ENCODE results near the gene SLC26A6.

The SLC26A6 gene, protein sequence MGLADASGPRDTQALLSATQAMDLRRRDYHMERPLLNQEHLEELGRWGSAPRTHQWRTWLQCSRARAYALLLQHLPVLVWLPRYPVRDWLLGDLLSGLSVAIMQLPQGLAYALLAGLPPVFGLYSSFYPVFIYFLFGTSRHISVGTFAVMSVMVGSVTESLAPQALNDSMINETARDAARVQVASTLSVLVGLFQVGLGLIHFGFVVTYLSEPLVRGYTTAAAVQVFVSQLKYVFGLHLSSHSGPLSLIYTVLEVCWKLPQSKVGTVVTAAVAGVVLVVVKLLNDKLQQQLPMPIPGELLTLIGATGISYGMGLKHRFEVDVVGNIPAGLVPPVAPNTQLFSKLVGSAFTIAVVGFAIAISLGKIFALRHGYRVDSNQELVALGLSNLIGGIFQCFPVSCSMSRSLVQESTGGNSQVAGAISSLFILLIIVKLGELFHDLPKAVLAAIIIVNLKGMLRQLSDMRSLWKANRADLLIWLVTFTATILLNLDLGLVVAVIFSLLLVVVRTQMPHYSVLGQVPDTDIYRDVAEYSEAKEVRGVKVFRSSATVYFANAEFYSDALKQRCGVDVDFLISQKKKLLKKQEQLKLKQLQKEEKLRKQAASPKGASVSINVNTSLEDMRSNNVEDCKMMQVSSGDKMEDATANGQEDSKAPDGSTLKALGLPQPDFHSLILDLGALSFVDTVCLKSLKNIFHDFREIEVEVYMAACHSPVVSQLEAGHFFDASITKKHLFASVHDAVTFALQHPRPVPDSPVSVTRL

DNA sequence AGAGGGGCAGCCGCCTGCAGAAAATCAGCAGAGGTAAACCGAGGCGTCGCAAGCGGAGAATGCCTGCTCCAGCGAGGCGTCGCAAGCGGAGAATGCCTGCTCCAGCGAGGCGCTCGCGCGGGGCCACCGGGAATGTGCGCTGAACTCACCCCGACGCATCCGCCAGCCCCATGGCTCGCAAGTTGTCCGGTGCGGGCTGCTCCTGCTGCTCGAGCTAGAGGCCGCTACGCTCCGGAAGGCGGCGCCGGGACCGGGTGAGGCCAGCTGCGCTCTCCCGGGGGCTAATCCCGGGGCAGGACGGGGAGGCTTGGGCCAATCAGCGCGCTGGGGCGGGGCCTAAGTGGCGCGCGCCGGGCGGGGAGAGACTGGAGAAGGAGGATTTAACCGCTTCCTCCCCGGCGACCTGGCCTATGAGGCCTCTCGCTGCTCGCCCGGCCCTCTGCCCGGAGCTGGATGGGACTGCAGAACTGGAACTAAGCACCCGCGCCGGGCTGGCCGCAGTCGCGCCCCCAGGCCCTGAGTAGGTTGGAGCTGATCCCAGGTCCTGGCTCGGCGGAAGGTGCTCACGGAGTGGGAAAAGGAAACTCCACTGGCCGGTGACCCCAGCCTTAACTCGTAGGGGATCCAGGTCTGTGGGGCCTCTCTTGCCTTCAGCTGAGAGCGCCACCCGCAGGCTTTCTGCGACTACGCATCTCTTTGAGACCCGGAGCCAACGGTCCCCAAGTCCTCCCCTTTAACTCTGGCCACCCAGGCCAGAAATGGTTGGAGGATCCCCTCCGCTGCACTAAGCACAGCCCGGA, at the start of gene SLC26A6:
Gene SLC26A6, minus strand, starts transcription at position 240 of the 800 bp plus-strand sequence. Its CDS starts 68 bp downstream, at position 172.
- peak within 1 kb of the TSS; percentile 82 for H3K4me3 ChIP-seq (ENCODE audit: control insufficient read depth, low read depth, low read length)
- DNase-seq (ENCODE audit: low read depth), result peak; percentile 92
- TF ChIP-seq, protein P1, sequence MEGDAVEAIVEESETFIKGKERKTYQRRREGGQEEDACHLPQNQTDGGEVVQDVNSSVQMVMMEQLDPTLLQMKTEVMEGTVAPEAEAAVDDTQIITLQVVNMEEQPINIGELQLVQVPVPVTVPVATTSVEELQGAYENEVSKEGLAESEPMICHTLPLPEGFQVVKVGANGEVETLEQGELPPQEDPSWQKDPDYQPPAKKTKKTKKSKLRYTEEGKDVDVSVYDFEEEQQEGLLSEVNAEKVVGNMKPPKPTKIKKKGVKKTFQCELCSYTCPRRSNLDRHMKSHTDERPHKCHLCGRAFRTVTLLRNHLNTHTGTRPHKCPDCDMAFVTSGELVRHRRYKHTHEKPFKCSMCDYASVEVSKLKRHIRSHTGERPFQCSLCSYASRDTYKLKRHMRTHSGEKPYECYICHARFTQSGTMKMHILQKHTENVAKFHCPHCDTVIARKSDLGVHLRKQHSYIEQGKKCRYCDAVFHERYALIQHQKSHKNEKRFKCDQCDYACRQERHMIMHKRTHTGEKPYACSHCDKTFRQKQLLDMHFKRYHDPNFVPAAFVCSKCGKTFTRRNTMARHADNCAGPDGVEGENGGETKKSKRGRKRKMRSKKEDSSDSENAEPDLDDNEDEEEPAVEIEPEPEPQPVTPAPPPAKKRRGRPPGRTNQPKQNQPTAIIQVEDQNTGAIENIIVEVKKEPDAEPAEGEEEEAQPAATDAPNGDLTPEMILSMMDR (conservative IDR thresholded peaks at IDR 0.05; ENCODE audit: control insufficient read depth, insufficient read depth, low read depth, low read length), result peak; percentile 66

DNA sequence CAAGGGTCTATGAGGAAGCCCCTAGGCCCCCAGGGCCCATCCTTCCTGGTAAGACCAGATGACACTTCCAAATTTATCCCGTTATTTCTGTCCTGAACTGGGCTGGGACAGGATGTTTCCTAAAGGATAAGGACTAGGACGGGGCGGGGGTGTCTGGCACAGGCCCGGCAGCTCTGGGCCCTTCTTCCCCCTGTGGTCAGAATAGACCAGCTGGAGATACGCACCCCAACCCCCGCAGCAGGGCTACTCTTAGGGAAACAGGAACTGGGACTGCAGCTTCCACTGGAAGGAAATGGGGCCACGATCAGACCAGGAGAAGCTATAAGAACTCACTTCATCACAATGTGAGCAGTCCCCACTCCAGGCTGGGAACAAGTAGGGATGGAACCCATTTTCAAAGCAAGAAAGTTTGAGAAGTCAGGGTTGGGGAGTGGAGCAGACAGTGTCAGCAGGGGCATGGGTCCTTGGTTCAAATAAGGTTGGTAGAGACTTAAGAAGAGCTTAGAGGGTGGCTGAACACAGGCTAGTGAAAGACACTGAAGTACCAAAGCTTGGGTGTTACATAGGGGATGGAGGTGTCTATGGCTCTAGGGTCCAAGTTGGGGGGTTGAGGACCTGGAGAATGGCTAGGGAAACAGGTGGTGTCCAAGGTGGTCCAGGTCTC, 49.4 kb upstream of the SLC26A6 start:
- peak overlapping the region; percentile 77 for H3K4me3 ChIP-seq (ENCODE audit: control insufficient read depth, low read depth, low read length)
- DNase-seq (ENCODE audit: low read depth), result peak; percentile 39
- TF ChIP-seq, protein P1 (conservative IDR thresholded peaks at IDR 0.05; ENCODE audit: control insufficient read depth, insufficient read depth, low read depth, low read length), result no peak

DNA sequence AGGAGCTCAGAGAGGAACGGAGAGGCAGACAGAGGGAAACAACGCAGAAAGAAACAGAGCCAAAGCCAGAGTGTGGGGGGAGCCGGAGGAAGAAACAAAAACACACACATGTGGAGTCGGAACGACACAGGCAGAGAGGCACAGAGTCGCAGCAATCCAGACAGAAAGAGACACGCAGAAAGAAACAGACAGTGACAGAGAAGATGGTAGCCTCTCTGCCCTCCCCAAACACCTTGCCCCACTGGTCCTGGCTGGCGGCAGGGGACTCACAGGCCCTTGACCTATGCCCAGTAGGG, 48.7 kb upstream of the SLC26A6 start:
- peak overlapping the region; percentile 77 for H3K4me3 ChIP-seq (ENCODE audit: control insufficient read depth, low read depth, low read length)
- TF ChIP-seq, protein P1 (conservative IDR thresholded peaks at IDR 0.05; ENCODE audit: control insufficient read depth, insufficient read depth, low read depth, low read length), result no peak
- DNase-seq (ENCODE audit: low read depth), result no peak

DNA sequence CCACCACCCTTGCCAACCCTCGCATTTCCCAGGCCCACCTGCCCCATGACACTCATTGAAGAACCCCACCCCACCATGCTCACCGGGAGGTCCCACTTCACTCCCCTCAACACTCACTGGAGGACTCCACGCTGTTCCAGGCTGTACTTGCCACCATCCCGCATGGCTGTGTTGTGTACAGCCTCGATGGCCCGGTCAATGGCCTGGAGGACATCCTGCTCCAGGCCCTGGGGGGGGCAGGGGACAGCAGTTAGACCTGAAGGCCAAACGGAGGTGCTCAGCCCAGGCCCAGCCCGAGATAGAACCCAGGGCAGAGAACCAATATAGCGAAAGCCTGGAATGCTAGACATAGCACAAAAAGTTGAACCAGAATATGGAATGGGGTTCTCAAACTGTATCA, 47.5 kb upstream of the SLC26A6 start:
- H3K4me3 ChIP-seq (ENCODE audit: control insufficient read depth, low read depth, low read length), result no peak overlapping the region
- DNase-seq (ENCODE audit: low read depth), result no peak
- TF ChIP-seq, protein P1 (conservative IDR thresholded peaks at IDR 0.05; ENCODE audit: control insufficient read depth, insufficient read depth, low read depth, low read length), result no peak

DNA sequence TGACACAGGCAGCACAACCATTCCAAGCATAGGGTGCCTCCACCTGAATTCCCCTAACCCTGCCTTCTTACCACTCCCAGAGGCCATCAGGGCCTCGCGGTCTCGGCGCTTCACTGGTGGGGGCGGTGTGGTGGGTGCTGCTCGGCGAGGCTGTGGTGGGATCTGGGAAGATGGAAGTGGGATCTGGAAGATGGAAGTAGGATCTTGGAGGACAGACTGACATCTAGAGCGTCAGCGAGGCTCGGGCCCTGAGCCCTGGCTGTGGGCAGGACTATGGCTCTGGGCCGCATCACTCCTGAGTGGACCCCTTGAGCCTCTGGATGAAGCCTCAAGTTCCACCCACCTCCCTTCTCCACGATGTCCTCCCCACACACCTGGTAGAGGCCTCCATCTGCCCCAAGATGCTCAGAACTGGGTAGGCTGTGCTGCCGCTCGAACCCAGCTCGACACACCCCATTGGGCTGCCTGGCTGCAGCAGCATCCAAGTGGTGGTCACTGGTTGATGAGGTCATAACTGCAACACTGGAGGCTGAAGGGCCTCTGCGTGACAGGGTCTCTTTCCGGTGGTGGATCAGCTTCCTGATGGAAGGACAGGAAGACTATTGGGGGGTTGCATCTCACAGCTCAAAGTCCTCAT, 46.8 kb upstream of the SLC26A6 start:
- TF ChIP-seq, protein P1 (conservative IDR thresholded peaks at IDR 0.05; ENCODE audit: control insufficient read depth, insufficient read depth, low read depth, low read length), result no peak
- DNase-seq (ENCODE audit: low read depth), result no peak
- no peak overlapping the region for H3K4me3 ChIP-seq (ENCODE audit: control insufficient read depth, low read depth, low read length)

DNA sequence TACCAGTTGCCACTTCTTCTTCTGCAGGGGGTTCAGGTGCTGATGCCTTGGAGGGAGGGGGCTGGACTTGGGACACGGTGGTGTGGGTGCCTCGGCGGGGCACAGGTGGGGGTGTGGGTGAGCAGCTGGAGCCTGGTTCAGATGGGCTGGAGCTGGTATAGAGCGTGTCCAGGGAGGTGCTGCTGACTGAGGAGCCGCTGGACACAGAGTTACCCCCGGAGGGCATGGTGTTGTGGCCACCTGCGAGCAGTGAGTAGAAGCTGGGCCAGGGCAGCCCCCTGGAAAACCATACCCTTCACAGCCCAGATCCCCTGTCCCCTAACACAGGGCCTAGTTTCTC, 46.2 kb upstream of the SLC26A6 start:
- DNase-seq (ENCODE audit: low read depth), result no peak
- H3K4me3 ChIP-seq (ENCODE audit: control insufficient read depth, low read depth, low read length), result no peak overlapping the region
- TF ChIP-seq, protein P1 (conservative IDR thresholded peaks at IDR 0.05; ENCODE audit: control insufficient read depth, insufficient read depth, low read depth, low read length), result no peak

All from fibroblast of mammary gland (primary cell).